Fibroblast of peridontal ligament (primary cell): ENCODE results near the gene KCNQ5.

ENCODE experiments used
- DNase-seq: peaks from one replicate; pipeline ENCODE4 v3.0.0-alpha.2; 2010; ENCODE audit errors: extremely low read depth

Gene KCNQ5

GRCh38 chr6:72639920-72640614 lies 18.2 kb downstream of the KCNQ5 start:
- no peak for DNase-seq

- no peak for DNase-seq
Measured at GRCh38 chr6:72640615-72640930, 18.7 kb downstream of the KCNQ5 start.

GRCh38 chr6:72642435-72642834 lies 20.6 kb downstream of the KCNQ5 start:
- no peak for DNase-seq

- DNase-seq = peak; percentile 55
Measured at GRCh38 chr6:72643214-72643613, 21.4 kb downstream of the KCNQ5 start.

GRCh38 chr6:72646604-72647485 lies 25.0 kb downstream of the KCNQ5 start:
- DNase-seq = no peak

GRCh38 chr6:72647489-72647888 lies 25.6 kb downstream of the KCNQ5 start:
- no peak for DNase-seq

GRCh38 chr6:72649032-72649984 lies 27.4 kb downstream of the KCNQ5 start:
- DNase-seq = peak; percentile 92

GRCh38 chr6:72650081-72650745 lies 28.3 kb downstream of the KCNQ5 start:
- no peak for DNase-seq

- DNase-seq = peak; percentile 27
Measured at GRCh38 chr6:72651174-72651573, 29.3 kb downstream of the KCNQ5 start.

GRCh38 chr6:72651967-72652956 lies 30.4 kb downstream of the KCNQ5 start:
- no peak for DNase-seq

GRCh38 chr6:72653026-72653425 lies 31.2 kb downstream of the KCNQ5 start:
- no peak for DNase-seq

GRCh38 chr6:72654071-72654621 lies 32.3 kb downstream of the KCNQ5 start:
- DNase-seq = no peak

- peak; percentile 68 for DNase-seq
Measured at GRCh38 chr6:72657407-72658197, 35.7 kb downstream of the KCNQ5 start.

GRCh38 chr6:72659754-72660153 lies 37.9 kb downstream of the KCNQ5 start:
- no peak for DNase-seq

- peak; percentile 68 for DNase-seq
Measured at GRCh38 chr6:72661411-72661810, 39.5 kb downstream of the KCNQ5 start.

GRCh38 chr6:72665599-72665998 lies 43.7 kb downstream of the KCNQ5 start:
- DNase-seq = no peak

GRCh38 chr6:72669324-72669723 lies 47.5 kb downstream of the KCNQ5 start:
- DNase-seq = no peak

- DNase-seq = no peak
Measured at GRCh38 chr6:72672906-72673305, 51.0 kb downstream of the KCNQ5 start.

- no peak for DNase-seq
Measured at GRCh38 chr6:72674842-72675241, 53.0 kb downstream of the KCNQ5 start.
